GM12874 (cell line): Measurements from ENCODE around the gene TRPM6.

ENCODE experiments used
- TF ChIP-seq, protein P1 (sequence below): IDR thresholded peaks from 2 replicates; pipeline ENCODE4 v1.5.1; 2011; ENCODE audit warnings: low read depth, mild to moderate bottlenecking, control low read depth, low read length, moderate library complexity; ENCODE audit not compliant: insufficient read depth

TRPM6 gene

DNA sequence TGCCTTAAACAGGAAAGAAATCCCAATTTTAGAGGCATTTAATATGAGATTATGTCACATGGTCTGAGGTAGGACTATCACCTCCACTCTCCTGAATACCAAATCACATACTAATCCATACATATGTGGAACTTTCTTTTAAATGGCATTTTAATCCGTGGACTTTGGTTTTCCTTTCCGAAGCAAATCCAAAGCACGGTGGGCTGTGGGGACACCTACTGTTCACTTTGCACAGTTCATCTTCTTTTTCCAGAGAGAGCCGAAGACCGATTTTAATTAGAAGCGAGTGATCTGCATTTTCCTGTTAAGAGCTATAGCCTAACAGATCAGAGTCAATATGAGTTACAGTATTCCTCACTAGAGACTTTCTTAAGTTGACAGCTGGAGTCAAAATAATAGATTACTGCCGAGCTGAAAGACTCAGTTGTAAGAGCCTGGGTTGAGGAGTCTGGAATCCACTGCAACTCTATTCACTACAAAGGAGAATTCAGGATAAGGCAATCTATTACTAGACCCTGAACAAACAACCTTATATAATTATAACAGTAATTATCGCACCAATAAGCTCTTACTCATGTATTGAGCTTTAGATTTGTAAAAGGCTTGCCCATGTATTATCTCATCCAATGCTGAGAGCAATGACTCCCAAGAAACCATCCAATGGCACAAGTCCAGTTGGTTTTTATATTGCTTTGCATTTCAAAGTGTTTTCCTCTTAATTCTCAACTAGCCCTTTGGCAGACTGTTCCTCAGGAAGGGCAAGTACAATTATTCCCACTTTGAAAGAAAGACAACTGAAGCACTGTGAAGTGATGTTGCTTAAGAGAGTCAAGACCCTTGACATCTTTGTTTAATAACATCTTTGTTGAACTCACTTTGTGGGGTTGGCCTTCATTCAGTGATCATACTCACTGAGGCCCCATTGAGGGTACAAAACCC, 144.7 kb downstream of the TRPM6 start:
- TF ChIP-seq, protein P1, sequence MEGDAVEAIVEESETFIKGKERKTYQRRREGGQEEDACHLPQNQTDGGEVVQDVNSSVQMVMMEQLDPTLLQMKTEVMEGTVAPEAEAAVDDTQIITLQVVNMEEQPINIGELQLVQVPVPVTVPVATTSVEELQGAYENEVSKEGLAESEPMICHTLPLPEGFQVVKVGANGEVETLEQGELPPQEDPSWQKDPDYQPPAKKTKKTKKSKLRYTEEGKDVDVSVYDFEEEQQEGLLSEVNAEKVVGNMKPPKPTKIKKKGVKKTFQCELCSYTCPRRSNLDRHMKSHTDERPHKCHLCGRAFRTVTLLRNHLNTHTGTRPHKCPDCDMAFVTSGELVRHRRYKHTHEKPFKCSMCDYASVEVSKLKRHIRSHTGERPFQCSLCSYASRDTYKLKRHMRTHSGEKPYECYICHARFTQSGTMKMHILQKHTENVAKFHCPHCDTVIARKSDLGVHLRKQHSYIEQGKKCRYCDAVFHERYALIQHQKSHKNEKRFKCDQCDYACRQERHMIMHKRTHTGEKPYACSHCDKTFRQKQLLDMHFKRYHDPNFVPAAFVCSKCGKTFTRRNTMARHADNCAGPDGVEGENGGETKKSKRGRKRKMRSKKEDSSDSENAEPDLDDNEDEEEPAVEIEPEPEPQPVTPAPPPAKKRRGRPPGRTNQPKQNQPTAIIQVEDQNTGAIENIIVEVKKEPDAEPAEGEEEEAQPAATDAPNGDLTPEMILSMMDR: peak; percentile 53

DNA sequence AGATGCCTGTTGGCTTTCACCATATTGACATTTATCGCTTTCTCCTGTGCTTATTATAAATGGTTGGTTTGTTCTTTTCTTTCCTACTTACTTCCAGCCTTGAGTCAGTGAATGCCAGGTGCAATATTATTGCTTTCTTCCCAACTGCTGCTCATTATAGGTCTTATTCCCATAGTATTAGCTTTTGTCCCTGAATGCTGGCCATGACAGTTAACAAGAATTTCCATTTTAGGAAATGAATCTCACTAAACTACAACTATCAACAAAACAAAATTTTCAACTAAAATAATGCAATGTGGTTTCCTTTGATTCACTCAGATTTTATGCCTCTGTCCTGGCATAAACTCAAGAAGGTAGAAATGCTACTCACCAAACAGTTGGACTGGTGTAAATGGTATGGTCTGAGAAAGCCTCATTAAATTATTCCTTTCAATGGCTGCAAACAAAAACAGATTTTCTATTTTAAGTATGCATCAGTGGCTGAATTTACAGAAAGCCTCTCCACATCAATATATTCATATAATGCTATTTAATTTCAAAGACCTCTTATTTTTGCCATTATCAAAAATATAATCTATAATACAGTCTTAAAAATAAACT, 145.4 kb downstream of the TRPM6 start:
- TF ChIP-seq, protein P1: no peak

DNA sequence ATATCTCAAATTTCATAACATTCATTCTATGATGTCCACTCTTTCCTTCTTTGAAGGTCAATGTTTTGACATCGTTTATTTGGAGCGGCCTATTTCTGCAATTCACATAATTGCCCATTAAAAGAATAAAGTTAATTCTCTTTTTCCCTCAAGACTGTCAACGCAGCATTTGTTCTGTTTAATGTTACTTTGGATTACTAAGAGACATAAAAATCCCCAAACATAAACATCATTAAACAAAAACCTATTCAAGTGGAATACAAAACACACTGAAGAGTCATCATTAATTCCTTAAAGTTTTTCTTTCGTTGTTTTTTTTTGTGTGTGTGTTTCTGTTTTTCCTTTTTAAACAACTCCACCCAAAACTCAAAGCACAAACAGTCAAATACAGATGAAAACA, 151.1 kb downstream of the TRPM6 start:
- TF ChIP-seq, protein P1: no peak

DNA sequence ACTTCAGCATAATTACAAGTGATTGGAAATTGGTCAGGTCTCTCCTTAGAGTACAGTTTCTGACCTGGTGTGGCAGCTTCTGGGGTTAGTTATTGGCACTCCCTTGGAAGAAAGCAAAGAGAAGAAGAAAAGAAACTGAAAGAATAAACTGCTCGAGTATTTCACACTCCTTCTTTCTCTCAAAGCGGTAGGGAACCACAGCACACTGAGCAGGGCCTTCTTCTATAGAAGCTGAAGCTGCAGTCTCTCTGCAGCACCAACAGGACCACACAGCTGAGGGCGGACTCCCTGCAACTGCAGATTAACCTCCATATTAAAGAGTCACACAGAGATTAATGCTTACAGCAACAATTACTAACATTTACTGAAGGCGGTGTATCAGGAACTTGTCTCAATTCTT, 152.0 kb downstream of the TRPM6 start:
- TF ChIP-seq, protein P1: no peak

DNA sequence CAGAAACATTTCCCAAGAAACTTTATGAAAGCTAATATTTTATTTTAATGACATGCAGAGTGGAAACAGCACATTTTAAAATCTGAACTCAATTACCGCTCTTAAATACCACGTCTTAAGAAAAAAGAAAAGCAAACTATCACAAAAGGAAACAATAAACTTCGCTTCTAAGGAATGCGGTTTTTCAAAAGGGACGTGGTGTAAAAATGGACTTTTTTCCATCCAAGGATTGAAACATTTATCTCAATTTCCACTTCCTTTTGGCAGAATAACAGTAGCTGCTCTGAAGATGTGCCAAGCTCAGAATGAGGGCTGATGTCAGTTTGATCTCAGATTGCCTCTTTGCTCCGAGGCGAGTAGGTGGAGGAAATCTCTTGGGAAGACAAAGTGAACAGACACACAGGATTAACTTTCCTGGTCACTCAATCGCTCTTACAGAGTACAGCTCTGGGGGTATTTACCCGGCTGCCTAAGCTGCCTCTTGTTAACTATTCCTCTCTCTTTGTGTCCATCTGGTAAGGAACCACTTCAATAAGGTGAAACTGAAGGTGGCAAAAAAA, 158.5 kb downstream of the TRPM6 start:
- TF ChIP-seq, protein P1: no peak

DNA sequence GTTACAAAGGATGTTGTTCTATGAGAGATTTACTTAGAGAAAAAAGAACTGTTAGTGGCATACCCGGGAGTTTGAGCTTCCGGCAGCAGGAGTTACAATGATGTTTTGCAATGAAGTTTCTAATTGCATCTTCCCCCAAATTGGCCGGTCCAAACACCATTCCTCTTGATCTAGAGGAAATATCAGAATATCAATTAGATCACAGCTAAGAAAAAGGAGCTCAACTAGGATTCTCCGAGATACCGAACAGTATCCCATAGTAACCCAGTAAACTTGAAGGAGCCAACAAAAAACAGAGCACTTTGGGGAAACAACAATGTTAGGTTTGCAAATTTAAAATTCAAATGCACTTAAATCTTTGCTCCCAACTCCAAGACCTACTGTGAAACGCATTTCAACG, 159.5 kb downstream of the TRPM6 start:
- TF ChIP-seq, protein P1: no peak

DNA sequence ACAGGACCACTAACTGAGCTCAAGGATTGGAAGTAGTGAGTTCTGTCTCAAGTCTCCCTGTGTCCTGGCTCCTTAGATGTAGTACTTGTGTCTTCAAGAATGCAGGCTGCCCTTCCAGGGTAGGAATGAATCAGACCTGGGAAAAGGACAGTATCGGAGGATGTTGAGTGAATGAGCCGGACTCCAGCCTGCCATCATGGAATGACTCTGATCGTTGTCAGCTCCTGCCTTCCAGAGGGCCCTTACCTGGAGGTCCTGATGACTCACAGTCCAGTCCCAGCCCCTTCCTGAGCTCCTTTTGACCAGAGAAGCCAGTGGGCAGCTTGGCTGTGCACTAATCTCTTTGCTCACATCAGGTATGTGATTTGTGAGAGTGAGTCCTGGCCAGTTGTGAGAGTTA, 161.1 kb downstream of the TRPM6 start:
- TF ChIP-seq, protein P1: no peak
